Neural cell (in vitro differentiated cells): Measurements from ENCODE around the gene CFAP45. TPM values are rescaled to one million over a fixed set of nuclear protein-coding genes. Genes with fewer than 3 reads are reported as not detected.

ENCODE experiments used
- H2AFZ ChIP-seq: fragments of 200-600, 300-800 bp; sonication (generic), shearing (Covaris generic); 2 replicates; pipeline ENCODE4 v1.6.0; 2014; ENCODE audit warnings: low read depth, mild to moderate bottlenecking, antibody characterized with exemption, low read length, moderate library complexity
- H3F3A ChIP-seq: fragments of 200-600 bp; shearing (Covaris generic); 2 replicates; pipeline ENCODE4 v1.6.1; 2016; ENCODE audit warnings: mild to moderate bottlenecking, moderate library complexity, mixed read lengths, antibody characterized with exemption, low read length; ENCODE audit not compliant: insufficient read depth, poor library complexity, severe bottlenecking
- H3K27ac ChIP-seq: fragments of 200-600, 300-800 bp; sonication (generic), shearing (Covaris generic); 2 replicates; pipeline ENCODE4 v1.5.1; 2014; ENCODE audit warnings: mild to moderate bottlenecking, low read length, moderate library complexity
- H3K27me3 ChIP-seq: fragments of 300-800, 200-600 bp; sonication (generic), shearing (Covaris generic); 2 replicates; pipeline ENCODE4 v1.6.0; 2014; ENCODE audit warnings: mild to moderate bottlenecking, low read depth, low read length, moderate library complexity; ENCODE audit not compliant: insufficient read depth
- H3K36me3 ChIP-seq: fragments of 300-800, 200-600 bp; sonication (generic), shearing (Covaris generic); 2 replicates; pipeline ENCODE4 v1.5.1; 2014; ENCODE audit warnings: mild to moderate bottlenecking, antibody characterized with exemption, low read length, moderate library complexity; ENCODE audit not compliant: insufficient read depth
- H3K4me2 ChIP-seq: fragments of 300-800, 200-600 bp; sonication (generic), shearing (Covaris generic); 2 replicates; pipeline ENCODE4 v1.6.0; 2014; ENCODE audit warnings: mild to moderate bottlenecking, low read length
- H3K4me3 ChIP-seq: fragments of 300-800, 200-600 bp; sonication (generic), shearing (Covaris generic); 2 replicates; pipeline ENCODE4 v1.5.1; 2014; ENCODE audit warnings: mild to moderate bottlenecking, low read length, moderate library complexity
- H3K79me2 ChIP-seq: fragments of 200-600 bp; shearing (Covaris generic); replicated peaks from 2 replicates; pipeline ENCODE4 v1.6.0; 2014; ENCODE audit warnings: mild to moderate bottlenecking, low read length, moderate library complexity; ENCODE audit not compliant: insufficient read depth
- H3K9ac ChIP-seq: fragments of 300-800, 200-600 bp; sonication (generic), shearing (Covaris generic); 2 replicates; pipeline ENCODE4 v1.6.1; 2016; ENCODE audit warnings: mild to moderate bottlenecking, low read length, mixed read lengths
- H3K9me2 ChIP-seq: fragments of 200-600 bp; shearing (Covaris generic); 2 replicates; pipeline ENCODE4 v1.6.1; 2016; ENCODE audit warnings: mild to moderate bottlenecking, low read length, mixed read lengths; ENCODE audit not compliant: insufficient read depth
- H3K9me3 ChIP-seq: fragments of 200-600, 300-800 bp; sonication (generic), shearing (Covaris generic); 2 replicates; pipeline ENCODE4 v1.6.1; 2016; ENCODE audit warnings: mild to moderate bottlenecking, mixed run types, low read length, moderate library complexity, mixed read lengths
- H4K20me1 ChIP-seq: fragments of 200-600 bp; shearing (Covaris generic); 2 replicates; pipeline ENCODE4 v1.6.1; 2016; ENCODE audit warnings: mild to moderate bottlenecking, mixed run types; ENCODE audit not compliant: insufficient read depth
- EP300 ChIP-seq: fragments of 450-650 bp; conservative IDR thresholded peaks from 2 replicates; pipeline ENCODE4 v1.6.1; 2014; ENCODE audit warnings: antibody characterized with exemption, mild to moderate bottlenecking, moderate library complexity; ENCODE audit not compliant: poor library complexity, severe bottlenecking
- EZH2 ChIP-seq: fragments of 200-600, 300-800 bp; shearing (Covaris generic), sonication (generic); IDR thresholded peaks from 2 replicates; pipeline ENCODE4 v1.6.1; 2014; ENCODE audit warnings: antibody characterized with exemption, low read length, borderline replicate concordance, mild to moderate bottlenecking; ENCODE audit not compliant: insufficient read depth, poor library complexity, severe bottlenecking
- MXI1 ChIP-seq: fragments of 450-650 bp; conservative IDR thresholded peaks from 2 replicates; pipeline ENCODE4 v1.6.1; 2014; ENCODE audit warnings: antibody characterized with exemption, mild to moderate bottlenecking; ENCODE audit not compliant: poor library complexity, severe bottlenecking
- POLR2AphosphoS5 ChIP-seq: IDR thresholded peaks from 2 replicates; pipeline ENCODE4 v1.6.1; 2012
- RAD21 ChIP-seq: fragments of 450-650 bp; conservative IDR thresholded peaks from 2 replicates; pipeline ENCODE4 v1.6.1; 2014; ENCODE audit warnings: antibody characterized with exemption, mild to moderate bottlenecking, moderate library complexity
- SMC3 ChIP-seq: fragments of 450-650 bp; conservative IDR thresholded peaks from 2 replicates; pipeline ENCODE4 v1.6.1; 2014; ENCODE audit warnings: antibody characterized with exemption, mild to moderate bottlenecking, moderate library complexity; ENCODE audit not compliant: poor library complexity
- TAF1 ChIP-seq: IDR thresholded peaks from 2 replicates; pipeline ENCODE4 v1.6.1; 2012; ENCODE audit warnings: low read depth
- polyA plus RNA-seq: library from polyadenylated mRNA; depleted of rRNA; stranded (reverse); fragments of >200 nt; gene quantifications from 2 replicates; pipeline ENCODE4 v1.2.3, GENCODE V29; 2014
- TF ChIP-seq, protein P1 (sequence below): fragments of 450-650 bp; IDR thresholded peaks from 2 replicates; pipeline ENCODE4 v1.5.1; 2014; ENCODE audit warnings: antibody characterized with exemption, mild to moderate bottlenecking, moderate library complexity; ENCODE audit not compliant: poor library complexity, severe bottlenecking
- TF ChIP-seq, protein P2 (sequence below): IDR thresholded peaks from 2 replicates; pipeline ENCODE4 v1.6.1; 2012; ENCODE audit warnings: borderline replicate concordance

The CFAP45 gene
- polyA plus RNA-seq, 1 donor from 2014 or later = 0.12 TPM

DNA sequence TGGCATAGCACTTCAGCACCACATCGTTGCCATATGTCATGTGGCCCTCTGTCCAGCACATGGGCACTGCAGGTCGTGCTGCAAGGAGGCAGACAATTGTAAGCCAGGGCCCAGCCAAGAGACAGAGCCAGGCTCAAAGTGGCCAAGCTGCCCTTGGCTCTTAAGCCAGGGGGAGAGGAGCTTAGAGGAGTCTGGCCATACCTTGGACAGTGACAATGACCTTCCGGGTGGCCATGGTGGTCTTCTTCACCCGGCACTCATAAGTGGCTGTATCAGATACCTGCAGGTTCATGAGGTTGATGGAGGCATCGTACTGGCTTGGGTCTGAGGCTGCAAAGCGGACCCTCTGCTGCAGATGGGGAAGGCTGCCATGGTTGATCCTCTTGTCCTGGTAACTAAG, 42.1 kb downstream of the CFAP45 start:
- no peaks in the 10 kb centered on the region for H3F3A ChIP-seq
- H3K36me3 ChIP-seq = no peaks in the 10 kb centered on the region
- no peaks in the 10 kb centered on the region for H3K79me2 ChIP-seq
- H2AFZ ChIP-seq = no peak overlapping the region
- H3K9ac ChIP-seq = no peak overlapping the region
- peaks cover 46% of the 10 kb centered on the region for H3K27me3 ChIP-seq
- H3K4me3 ChIP-seq = no peak overlapping the region
- no peaks in the 10 kb centered on the region for H3K9me3 ChIP-seq
- H3K9me2 ChIP-seq = no peaks in the 10 kb centered on the region
- TF ChIP-seq, protein P1, sequence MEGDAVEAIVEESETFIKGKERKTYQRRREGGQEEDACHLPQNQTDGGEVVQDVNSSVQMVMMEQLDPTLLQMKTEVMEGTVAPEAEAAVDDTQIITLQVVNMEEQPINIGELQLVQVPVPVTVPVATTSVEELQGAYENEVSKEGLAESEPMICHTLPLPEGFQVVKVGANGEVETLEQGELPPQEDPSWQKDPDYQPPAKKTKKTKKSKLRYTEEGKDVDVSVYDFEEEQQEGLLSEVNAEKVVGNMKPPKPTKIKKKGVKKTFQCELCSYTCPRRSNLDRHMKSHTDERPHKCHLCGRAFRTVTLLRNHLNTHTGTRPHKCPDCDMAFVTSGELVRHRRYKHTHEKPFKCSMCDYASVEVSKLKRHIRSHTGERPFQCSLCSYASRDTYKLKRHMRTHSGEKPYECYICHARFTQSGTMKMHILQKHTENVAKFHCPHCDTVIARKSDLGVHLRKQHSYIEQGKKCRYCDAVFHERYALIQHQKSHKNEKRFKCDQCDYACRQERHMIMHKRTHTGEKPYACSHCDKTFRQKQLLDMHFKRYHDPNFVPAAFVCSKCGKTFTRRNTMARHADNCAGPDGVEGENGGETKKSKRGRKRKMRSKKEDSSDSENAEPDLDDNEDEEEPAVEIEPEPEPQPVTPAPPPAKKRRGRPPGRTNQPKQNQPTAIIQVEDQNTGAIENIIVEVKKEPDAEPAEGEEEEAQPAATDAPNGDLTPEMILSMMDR = no peak
- TF ChIP-seq EZH2 (no peak), POLR2AphosphoS5 (no peak), TAF1 (no peak), MXI1 (no peak), RAD21 (no peak), EP300 (no peak), SMC3 (no peak)
- TF ChIP-seq, protein P2, sequence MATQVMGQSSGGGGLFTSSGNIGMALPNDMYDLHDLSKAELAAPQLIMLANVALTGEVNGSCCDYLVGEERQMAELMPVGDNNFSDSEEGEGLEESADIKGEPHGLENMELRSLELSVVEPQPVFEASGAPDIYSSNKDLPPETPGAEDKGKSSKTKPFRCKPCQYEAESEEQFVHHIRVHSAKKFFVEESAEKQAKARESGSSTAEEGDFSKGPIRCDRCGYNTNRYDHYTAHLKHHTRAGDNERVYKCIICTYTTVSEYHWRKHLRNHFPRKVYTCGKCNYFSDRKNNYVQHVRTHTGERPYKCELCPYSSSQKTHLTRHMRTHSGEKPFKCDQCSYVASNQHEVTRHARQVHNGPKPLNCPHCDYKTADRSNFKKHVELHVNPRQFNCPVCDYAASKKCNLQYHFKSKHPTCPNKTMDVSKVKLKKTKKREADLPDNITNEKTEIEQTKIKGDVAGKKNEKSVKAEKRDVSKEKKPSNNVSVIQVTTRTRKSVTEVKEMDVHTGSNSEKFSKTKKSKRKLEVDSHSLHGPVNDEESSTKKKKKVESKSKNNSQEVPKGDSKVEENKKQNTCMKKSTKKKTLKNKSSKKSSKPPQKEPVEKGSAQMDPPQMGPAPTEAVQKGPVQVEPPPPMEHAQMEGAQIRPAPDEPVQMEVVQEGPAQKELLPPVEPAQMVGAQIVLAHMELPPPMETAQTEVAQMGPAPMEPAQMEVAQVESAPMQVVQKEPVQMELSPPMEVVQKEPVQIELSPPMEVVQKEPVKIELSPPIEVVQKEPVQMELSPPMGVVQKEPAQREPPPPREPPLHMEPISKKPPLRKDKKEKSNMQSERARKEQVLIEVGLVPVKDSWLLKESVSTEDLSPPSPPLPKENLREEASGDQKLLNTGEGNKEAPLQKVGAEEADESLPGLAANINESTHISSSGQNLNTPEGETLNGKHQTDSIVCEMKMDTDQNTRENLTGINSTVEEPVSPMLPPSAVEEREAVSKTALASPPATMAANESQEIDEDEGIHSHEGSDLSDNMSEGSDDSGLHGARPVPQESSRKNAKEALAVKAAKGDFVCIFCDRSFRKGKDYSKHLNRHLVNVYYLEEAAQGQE = no peak
- no peak overlapping the region for H3K27ac ChIP-seq
- H3K4me2 ChIP-seq = no peak overlapping the region
- no peaks in the 10 kb centered on the region for H4K20me1 ChIP-seq

DNA sequence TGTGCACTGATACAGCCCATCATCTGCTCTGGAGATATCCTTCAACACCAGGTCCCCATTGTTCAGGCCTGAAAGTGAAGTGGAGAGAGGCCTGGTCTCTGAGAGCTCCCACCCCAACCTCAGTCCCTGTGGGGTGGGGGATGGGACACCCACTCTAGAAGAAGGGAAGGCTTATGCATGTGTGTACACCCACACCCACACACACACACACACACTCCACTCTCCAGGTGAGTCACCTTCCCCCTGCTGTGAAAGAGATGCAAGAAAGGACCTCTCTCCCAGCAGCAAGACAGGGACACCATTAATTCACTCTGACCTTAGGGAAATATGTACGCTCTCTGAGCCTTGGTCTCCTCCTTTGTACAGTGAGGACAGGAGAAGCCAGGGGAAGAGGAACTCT, 43.4 kb downstream of the CFAP45 start:
- Histone ChIP-seq H2AFZ (no peak overlapping the region), H3K27me3 (peaks cover 51% of the 10 kb centered on the region), H3F3A (no peaks in the 10 kb centered on the region), H3K27ac (no peak overlapping the region), H3K4me3 (no peak overlapping the region), H3K4me2 (no peak overlapping the region), H3K9ac (no peak overlapping the region), H3K9me2 (no peaks in the 10 kb centered on the region), H4K20me1 (no peaks in the 10 kb centered on the region), H3K9me3 (no peaks in the 10 kb centered on the region), H3K79me2 (no peaks in the 10 kb centered on the region), H3K36me3 (no peaks in the 10 kb centered on the region)
- TF ChIP-seq TAF1 = no peak
- TF ChIP-seq, protein P1 = no peak
- TF ChIP-seq EP300 = no peak
- TF ChIP-seq SMC3 = no peak
- no peak for TF ChIP-seq POLR2AphosphoS5
- no peak for TF ChIP-seq MXI1
- TF ChIP-seq RAD21 = no peak
- TF ChIP-seq, protein P2 = no peak
- TF ChIP-seq EZH2 = no peak
